Measurements from ENCODE around the gene CSH1.

CSH1 gene

GRCh38 chr17:63930951-63931575 lies 34.7 kb upstream of the CSH1 start:
- Histone ChIP-seq H3K36me3 (no peaks in the 10 kb centered on the region), H3K4me3 (ENCODE audit: low read depth in 1 of 2, low read length in 1 of 2) (no peak overlapping the region), H3K27me3 (peaks cover 12% of the 10 kb centered on the region), H3K27ac (no peak overlapping the region), H3K4me1 (ENCODE audit: control insufficient read depth in 1 of 2, insufficient read depth in 1 of 2, low read depth in 1 of 2, low read length in 1 of 2) (peaks cover 12 to 13% of the 10 kb centered on the region in 2 experiments), H3K9me3 (no peaks in the 10 kb centered on the region)
- no peak for TF ChIP-seq CTCF (IDR thresholded peaks at IDR 0.05)

- Histone ChIP-seq H3K4me3 (ENCODE audit: low read depth in 1 of 2, low read length in 1 of 2) (no peak overlapping the region), H3K27ac (no peak overlapping the region)
These were observed 33.7 kb upstream of the CSH1 start for GRCh38 chr17:63929860-63930766.

GRCh38 chr17:63928966-63929695 lies 32.8 kb upstream of the CSH1 start:
- Histone ChIP-seq H3K27me3 (peaks cover 12% of the 10 kb centered on the region), H3K9me3 (no peaks in the 10 kb centered on the region), H3K4me3 (ENCODE audit: low read depth in 1 of 2, low read length in 1 of 2) (no peak overlapping the region), H3K4me1 (ENCODE audit: control insufficient read depth in 1 of 2, insufficient read depth in 1 of 2, low read depth in 1 of 2, low read length in 1 of 2) (peaks cover 12 to 13% of the 10 kb centered on the region in 2 experiments), H3K27ac (no peak overlapping the region), H3K36me3 (no peaks in the 10 kb centered on the region)
- no peak for TF ChIP-seq CTCF (IDR thresholded peaks at IDR 0.05)

More at GRCh38 chr17:63929860-63930766, 33.7 kb upstream of the CSH1 start:
- Histone ChIP-seq H3K4me1 (ENCODE audit: control insufficient read depth in 1 of 2, insufficient read depth in 1 of 2, low read depth in 1 of 2, low read length in 1 of 2) (peaks cover 12 to 13% of the 10 kb centered on the region in 2 experiments), H3K36me3 (no peaks in the 10 kb centered on the region), H3K27me3 (peaks cover 12% of the 10 kb centered on the region), H3K9me3 (no peaks in the 10 kb centered on the region)
- no peak for TF ChIP-seq CTCF (IDR thresholded peaks at IDR 0.05)

GRCh38 chr17:63928172-63928666 lies 31.8 kb upstream of the CSH1 start:
- TF ChIP-seq CTCF (IDR thresholded peaks at IDR 0.05) = no peak
- Histone ChIP-seq H3K27me3 (peaks cover 12% of the 10 kb centered on the region), H3K27ac (no peak overlapping the region), H3K36me3 (no peaks in the 10 kb centered on the region), H3K9me3 (no peaks in the 10 kb centered on the region), H3K4me1 (ENCODE audit: control insufficient read depth in 1 of 2, insufficient read depth in 1 of 2, low read depth in 1 of 2, low read length in 1 of 2) (peaks cover 12 to 13% of the 10 kb centered on the region in 2 experiments), H3K4me3 (ENCODE audit: low read depth in 1 of 2, low read length in 1 of 2) (no peak overlapping the region)

- Histone ChIP-seq H3K9me3 (no peaks in the 10 kb centered on the region), H3K27me3 (peaks cover 10% of the 10 kb centered on the region), H3K4me3 (ENCODE audit: low read depth in 1 of 2, low read length in 1 of 2) (no peak overlapping the region), H3K4me1 (ENCODE audit: control insufficient read depth in 1 of 2, insufficient read depth in 1 of 2, low read depth in 1 of 2, low read length in 1 of 2) (peaks cover 12 to 13% of the 10 kb centered on the region in 2 experiments), H3K36me3 (no peaks in the 10 kb centered on the region), H3K27ac (no peak overlapping the region)
- no peak for TF ChIP-seq CTCF (IDR thresholded peaks at IDR 0.05)
These were observed 31.2 kb upstream of the CSH1 start for GRCh38 chr17:63927464-63928171.
